ENCODE results near the gene PIWIL1. TPM values are rescaled to one million over a fixed set of nuclear protein-coding genes. Genes with fewer than 3 reads are reported as not detected.

The PIWIL1 gene
- total and polyA plus RNA-seq, 5 donors = not detected

- Histone ChIP-seq H3K27ac (ENCODE audit: low read length) (no peak overlapping the region), H3K27me3 (ENCODE audit: control insufficient read depth, insufficient read depth) (no peaks in the 10 kb centered on the region), H3K4me1 (ENCODE audit: control insufficient read depth, insufficient read depth, low read length) (no peaks in the 10 kb centered on the region), H3K9me3 (ENCODE audit: control insufficient read depth, low read length) (no peaks in the 10 kb centered on the region), H3K4me3 (ENCODE audit: low read length) (no peak overlapping the region)
- intact Hi-C loops (cut with DNase I) = no loop called here
- DNase-seq (no peak), ATAC-seq (no peak)
- 65% methylated on average over 7 of the region's 7 CpGs for WGBS
Observed at GRCh38 chr12:130354407-130354806, 16.7 kb downstream of the PIWIL1 start.

- ATAC-seq (no peak), DNase-seq (no peak)
- Histone ChIP-seq H3K4me1 (ENCODE audit: control insufficient read depth, insufficient read depth, low read length) (no peaks in the 10 kb centered on the region), H3K9me3 (ENCODE audit: control insufficient read depth, low read length) (no peaks in the 10 kb centered on the region), H3K27me3 (ENCODE audit: control insufficient read depth, insufficient read depth) (no peaks in the 10 kb centered on the region), H3K4me3 (ENCODE audit: low read length) (no peak overlapping the region), H3K27ac (ENCODE audit: low read length) (no peak overlapping the region)
- intact Hi-C loops (cut with DNase I) = no loop called here
- WGBS = 53% methylated on average over 8 of the region's 8 CpGs
Observed at GRCh38 chr12:130356222-130356621, 18.5 kb downstream of the PIWIL1 start.

- WGBS = 54% methylated on average over 8 of the region's 8 CpGs
- Histone ChIP-seq H3K4me1 (ENCODE audit: control insufficient read depth, insufficient read depth, low read length) (no peaks in the 10 kb centered on the region), H3K9me3 (ENCODE audit: control insufficient read depth, low read length) (no peaks in the 10 kb centered on the region), H3K27me3 (ENCODE audit: control insufficient read depth, insufficient read depth) (no peaks in the 10 kb centered on the region), H3K4me3 (ENCODE audit: low read length) (no peak overlapping the region), H3K27ac (ENCODE audit: low read length) (no peak overlapping the region)
- intact Hi-C loops (cut with DNase I) = no loop called here
- no peak for ATAC-seq
- no peak for DNase-seq
Observed at GRCh38 chr12:130357241-130357640, 19.6 kb downstream of the PIWIL1 start.

GRCh38 chr12:130357729-130358330, 20.1 kb downstream of the PIWIL1 start:
- ATAC-seq = no peak
- Histone ChIP-seq H3K4me1 (ENCODE audit: control insufficient read depth, insufficient read depth, low read length) (no peaks in the 10 kb centered on the region), H3K9me3 (ENCODE audit: control insufficient read depth, low read length) (no peaks in the 10 kb centered on the region), H3K27me3 (ENCODE audit: control insufficient read depth, insufficient read depth) (no peaks in the 10 kb centered on the region), H3K27ac (ENCODE audit: low read length) (no peak overlapping the region), H3K4me3 (ENCODE audit: low read length) (no peak overlapping the region)
- no peak for DNase-seq
- WGBS = 59% methylated on average over 14 of the region's 14 CpGs
- intact Hi-C loops (cut with DNase I) = no loop called here

DNA sequence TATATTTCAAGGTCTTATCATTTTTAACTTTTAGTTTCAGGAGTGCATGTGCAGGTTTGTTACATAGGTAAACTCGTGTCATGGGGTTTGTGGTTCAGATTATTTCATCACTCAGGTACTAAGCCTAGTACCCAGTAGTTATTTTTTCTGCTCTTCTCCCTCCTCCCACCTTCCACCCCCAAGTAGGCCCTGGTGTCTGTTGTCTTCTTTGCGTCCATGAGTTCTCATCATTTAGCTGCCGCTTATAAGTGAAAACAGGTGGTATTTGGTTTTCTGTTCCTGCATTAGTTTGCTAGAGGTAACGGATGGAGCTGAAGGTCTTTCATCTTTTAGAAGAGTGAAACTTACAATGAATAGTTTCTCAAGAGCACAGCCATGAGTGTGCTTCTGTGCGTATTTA, 24.4 kb downstream of the PIWIL1 start:
- WGBS = 85% methylated on average over 5 of the region's 5 CpGs
- H3K27ac ChIP-seq (ENCODE audit: low read length) = no peak overlapping the region
- ATAC-seq = no peak
- no peaks in the 10 kb centered on the region for H3K4me1 ChIP-seq (ENCODE audit: control insufficient read depth, insufficient read depth, low read length)
- intact Hi-C loops (cut with DNase I) = no loop called here
- H3K4me3 ChIP-seq (ENCODE audit: low read length) = no peak overlapping the region
- DNase-seq = no peak
- no peaks in the 10 kb centered on the region for H3K9me3 ChIP-seq (ENCODE audit: control insufficient read depth, low read length)
- H3K27me3 ChIP-seq (ENCODE audit: control insufficient read depth, insufficient read depth) = no peaks in the 10 kb centered on the region

DNA sequence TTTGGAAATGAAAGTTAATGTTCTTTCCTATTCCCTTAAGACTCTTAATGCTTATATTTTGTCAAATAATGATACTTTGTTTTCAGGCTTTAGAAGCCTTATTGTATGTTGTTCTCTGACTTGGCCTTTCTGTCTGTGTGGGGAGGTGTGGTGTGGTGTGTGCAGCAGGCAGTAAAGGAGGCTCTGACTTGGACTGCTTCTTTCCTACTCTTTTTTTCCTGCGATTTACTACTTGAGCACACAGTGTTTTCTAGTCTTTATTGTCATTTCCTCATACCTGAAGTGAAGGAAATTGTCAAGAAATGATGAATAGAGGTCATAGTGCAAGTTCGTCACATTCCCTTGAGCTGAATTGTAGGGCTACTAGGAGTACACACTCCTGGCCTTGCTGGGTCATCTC, 26.9 kb downstream of the PIWIL1 start:
- H3K4me1 ChIP-seq (ENCODE audit: control insufficient read depth, insufficient read depth, low read length) = no peaks in the 10 kb centered on the region
- DNase-seq = no peak
- H3K9me3 ChIP-seq (ENCODE audit: control insufficient read depth, low read length) = no peaks in the 10 kb centered on the region
- H3K27me3 ChIP-seq (ENCODE audit: control insufficient read depth, insufficient read depth) = no peaks in the 10 kb centered on the region
- no peak for ATAC-seq
- 82% methylated on average over 2 of the region's 2 CpGs for WGBS
- no peak overlapping the region for H3K27ac ChIP-seq (ENCODE audit: low read length)
- H3K4me3 ChIP-seq (ENCODE audit: low read length) = no peak overlapping the region
- intact Hi-C loops (cut with DNase I) = no loop called here

GRCh38 chr12:130366159-130366558, 28.5 kb downstream of the PIWIL1 start:
- WGBS = 58% methylated on average over 7 of the region's 7 CpGs
- DNase-seq (no peak), ATAC-seq (no peak)
- intact Hi-C loops (cut with DNase I) = no loop called here
- H3K27me3 ChIP-seq (ENCODE audit: control insufficient read depth, insufficient read depth) = no peaks in the 10 kb centered on the region
- no peak overlapping the region for H3K4me3 ChIP-seq (ENCODE audit: low read length)
- no peak overlapping the region for H3K27ac ChIP-seq (ENCODE audit: low read length)
- no peaks in the 10 kb centered on the region for H3K9me3 ChIP-seq (ENCODE audit: control insufficient read depth, low read length)
- no peaks in the 10 kb centered on the region for H3K4me1 ChIP-seq (ENCODE audit: control insufficient read depth, insufficient read depth, low read length)

GRCh38 chr12:130367003-130367402, 29.3 kb downstream of the PIWIL1 start:
- intact Hi-C loops (cut with DNase I) = no loop called here
- WGBS = 84% methylated on average over 2 of the region's 2 CpGs
- no peaks in the 10 kb centered on the region for H3K9me3 ChIP-seq (ENCODE audit: control insufficient read depth, low read length)
- no peak overlapping the region for H3K4me3 ChIP-seq (ENCODE audit: low read length)
- no peaks in the 10 kb centered on the region for H3K4me1 ChIP-seq (ENCODE audit: control insufficient read depth, insufficient read depth, low read length)
- no peak overlapping the region for H3K27ac ChIP-seq (ENCODE audit: low read length)
- DNase-seq = no peak
- no peaks in the 10 kb centered on the region for H3K27me3 ChIP-seq (ENCODE audit: control insufficient read depth, insufficient read depth)
- no peak for ATAC-seq

DNA sequence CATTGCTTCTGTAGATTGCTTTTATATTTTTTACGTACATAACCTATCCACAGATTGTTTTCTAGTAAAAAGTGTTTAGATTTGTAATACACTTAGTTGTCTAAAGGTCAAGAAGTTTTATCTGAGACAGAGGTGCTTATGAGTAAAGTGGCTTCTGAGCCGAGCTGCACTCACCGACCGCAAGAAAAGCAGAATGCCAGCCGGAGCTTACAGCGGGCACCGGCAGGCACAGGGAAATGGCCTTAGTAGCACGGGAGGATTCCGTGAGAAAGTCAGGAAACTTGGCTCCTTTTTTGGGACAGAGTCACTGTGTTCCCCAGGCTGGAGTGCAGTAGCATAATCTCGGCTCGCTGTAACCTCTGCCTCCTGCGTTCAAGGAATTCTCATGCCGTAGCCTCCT, 29.8 kb downstream of the PIWIL1 start:
- H3K27me3 ChIP-seq (ENCODE audit: control insufficient read depth, insufficient read depth) = no peaks in the 10 kb centered on the region
- no peaks in the 10 kb centered on the region for H3K4me1 ChIP-seq (ENCODE audit: control insufficient read depth, insufficient read depth, low read length)
- 80% methylated on average over 13 of the region's 13 CpGs for WGBS
- DNase-seq (no peak), ATAC-seq (no peak)
- no peak overlapping the region for H3K27ac ChIP-seq (ENCODE audit: low read length)
- H3K9me3 ChIP-seq (ENCODE audit: control insufficient read depth, low read length) = no peaks in the 10 kb centered on the region
- H3K4me3 ChIP-seq (ENCODE audit: low read length) = no peak overlapping the region
- intact Hi-C loops (cut with DNase I) = no loop called here

DNA sequence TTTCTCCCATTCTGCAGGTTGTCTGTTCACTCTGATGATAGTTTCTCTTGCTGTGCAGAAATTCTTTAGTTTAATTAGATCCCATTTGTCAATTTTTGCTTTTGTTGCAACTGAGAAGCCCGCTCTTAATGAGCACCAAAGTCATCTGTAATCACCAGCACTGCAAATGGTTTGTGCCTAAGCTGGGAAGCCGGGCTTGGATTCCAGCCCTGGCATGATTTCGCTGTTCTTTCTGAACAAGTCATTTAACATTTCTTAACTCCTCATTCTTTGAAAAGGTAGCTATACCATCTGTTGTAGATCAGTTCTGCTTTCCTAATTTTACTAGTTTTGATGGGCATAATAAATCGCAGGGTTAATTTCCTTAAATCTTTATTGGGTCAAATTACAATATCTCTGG, 32.1 kb downstream of the PIWIL1 start:
- ATAC-seq (no peak), DNase-seq (no peak)
- no peaks in the 10 kb centered on the region for H3K4me1 ChIP-seq (ENCODE audit: control insufficient read depth, insufficient read depth, low read length)
- H3K27ac ChIP-seq (ENCODE audit: low read length) = no peak overlapping the region
- H3K9me3 ChIP-seq (ENCODE audit: control insufficient read depth, low read length) = no peaks in the 10 kb centered on the region
- intact Hi-C loops (cut with DNase I) = no loop called here
- 86% methylated on average over 4 of the region's 4 CpGs for WGBS
- H3K27me3 ChIP-seq (ENCODE audit: control insufficient read depth, insufficient read depth) = no peaks in the 10 kb centered on the region
- no peak overlapping the region for H3K4me3 ChIP-seq (ENCODE audit: low read length)

- intact Hi-C loops (cut with DNase I) = no loop called here
- Histone ChIP-seq H3K27ac (ENCODE audit: low read length) (no peak overlapping the region), H3K27me3 (ENCODE audit: control insufficient read depth, insufficient read depth) (no peaks in the 10 kb centered on the region), H3K4me3 (ENCODE audit: low read length) (no peak overlapping the region), H3K4me1 (ENCODE audit: control insufficient read depth, insufficient read depth, low read length) (no peaks in the 10 kb centered on the region), H3K9me3 (ENCODE audit: control insufficient read depth, low read length) (no peaks in the 10 kb centered on the region)
- 26% methylated on average over 5 of the region's 5 CpGs for WGBS
- DNase-seq (no peak), ATAC-seq (no peak)
Observed at GRCh38 chr12:130371296-130371695, 33.6 kb downstream of the PIWIL1 start.

GRCh38 chr12:130372936-130373335, 35.2 kb downstream of the PIWIL1 start:
- Histone ChIP-seq H3K9me3 (ENCODE audit: control insufficient read depth, low read length) (no peaks in the 10 kb centered on the region), H3K4me1 (ENCODE audit: control insufficient read depth, insufficient read depth, low read length) (no peaks in the 10 kb centered on the region), H3K27me3 (ENCODE audit: control insufficient read depth, insufficient read depth) (no peaks in the 10 kb centered on the region), H3K4me3 (ENCODE audit: low read length) (no peak overlapping the region), H3K27ac (ENCODE audit: low read length) (no peak overlapping the region)
- DNase-seq (no peak), ATAC-seq (no peak)
- WGBS = 64% methylated on average over 4 of the region's 4 CpGs
- intact Hi-C loops (cut with DNase I) = no loop called here

Data from right cardiac atrium (tissue), 5 donors.